IPS DF 19.7 (cell line): Measurements from ENCODE around the gene KIF25.
"Not testable (repeated sequence)": the region's sequence is repeated elsewhere in the genome, so short reads cannot be mapped to it uniquely, and the experiment has no call there.

Experiments
- DNase-seq: peaks from one replicate; pipeline ENCODE4 v3.0.0-alpha.2; 2013; ENCODE audit warnings: low read depth, low spot score

Gene KIF25

DNA sequence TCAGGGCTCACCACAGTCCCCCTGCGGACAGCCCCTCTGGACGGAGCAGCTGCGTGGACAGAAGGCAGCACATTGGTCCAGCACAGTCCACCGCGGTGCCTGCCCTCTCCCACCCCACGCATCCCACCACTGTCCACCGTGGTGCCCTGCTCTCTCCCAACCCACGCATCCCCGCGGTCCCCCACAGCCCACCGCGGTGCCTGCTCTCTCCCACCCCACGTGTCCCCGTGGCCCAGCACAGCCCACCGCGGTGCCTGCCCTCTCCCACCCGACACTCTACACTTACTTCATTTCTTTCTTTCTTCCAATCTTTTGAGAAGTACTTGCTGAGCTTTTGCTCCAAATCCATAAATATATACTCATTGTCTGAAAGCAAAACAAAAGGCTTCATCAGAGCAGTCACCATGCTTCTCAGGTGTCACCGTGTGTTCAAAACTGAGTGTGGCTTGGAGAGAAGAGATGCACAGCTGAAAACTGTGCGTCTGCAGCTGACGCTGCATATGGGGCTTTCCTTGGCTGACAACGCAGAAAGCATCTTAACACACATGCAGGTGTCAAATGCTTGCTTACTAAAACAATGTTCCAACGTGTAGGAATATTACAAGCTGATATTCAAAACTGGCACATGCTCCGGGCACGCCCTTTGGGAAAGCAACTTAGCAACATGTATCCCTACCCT is 69.7 kb downstream of the KIF25 start:
- no peak for DNase-seq

DNA sequence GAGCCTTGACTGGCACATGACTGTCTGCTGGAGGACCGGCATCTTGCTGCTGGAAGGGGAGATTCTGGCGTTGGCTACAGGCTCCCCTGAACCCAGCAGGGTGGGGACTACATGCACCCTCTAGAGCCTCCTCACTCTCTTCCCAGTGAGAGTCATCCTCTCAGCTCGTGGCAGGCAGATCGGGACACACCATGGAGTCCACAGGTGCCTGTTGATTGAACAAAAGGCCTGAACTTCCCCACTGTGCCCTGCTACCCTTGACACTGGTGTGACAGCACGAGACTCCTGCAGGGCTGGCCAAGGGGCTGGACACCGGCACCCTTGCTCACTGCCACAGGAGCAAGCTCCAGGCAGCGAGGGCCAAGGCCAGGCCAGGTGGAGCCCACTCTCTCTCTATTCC is 73.3 kb downstream of the KIF25 start:
- DNase-seq = no peak

GRCh38 chr6:168071620-168072019 is 74.1 kb downstream of the KIF25 start:
- no peak for DNase-seq

DNA sequence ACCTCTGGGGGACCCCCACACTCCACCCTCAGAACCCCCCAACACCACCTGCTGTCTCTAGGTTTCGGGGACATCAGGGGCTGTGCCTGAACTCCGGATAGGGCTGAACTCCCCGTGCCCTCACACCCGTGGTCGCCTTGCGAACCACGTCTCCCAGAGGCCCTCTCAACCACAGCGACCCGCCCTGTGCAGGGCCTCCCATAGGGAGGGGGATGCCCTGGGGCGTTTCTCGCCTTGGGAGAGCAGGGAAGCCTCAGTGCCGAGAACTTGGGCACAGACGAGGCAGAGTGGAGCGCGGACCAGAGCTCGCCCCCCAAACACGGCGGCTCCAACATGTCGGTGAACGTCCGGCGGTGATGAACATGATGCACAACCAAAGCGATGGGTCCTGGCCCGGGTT is 74.8 kb downstream of the KIF25 start:
- DNase-seq = no peak

DNA sequence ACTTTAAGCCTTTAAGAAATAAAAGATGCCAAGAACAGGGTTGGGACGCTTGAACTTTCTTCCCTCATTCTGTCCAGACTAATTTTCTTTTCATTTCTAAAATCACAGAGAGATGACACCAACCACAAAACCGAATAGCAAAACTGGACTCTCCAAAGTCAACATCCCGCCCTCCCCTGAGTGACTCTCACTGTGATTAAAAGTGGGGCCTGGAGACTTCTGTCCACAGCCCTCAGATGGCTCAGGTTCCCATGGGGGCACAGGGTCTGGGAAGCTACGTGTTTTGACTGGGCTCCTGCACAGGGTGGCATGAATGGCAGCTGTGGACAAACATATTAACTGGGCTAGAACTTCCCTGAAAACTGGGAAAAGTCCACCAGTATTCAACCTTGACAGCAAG is 75.3 kb downstream of the KIF25 start:
- DNase-seq = no peak

GRCh38 chr6:168073937-168074730 is 76.7 kb downstream of the KIF25 start:
- no peak for DNase-seq

DNA sequence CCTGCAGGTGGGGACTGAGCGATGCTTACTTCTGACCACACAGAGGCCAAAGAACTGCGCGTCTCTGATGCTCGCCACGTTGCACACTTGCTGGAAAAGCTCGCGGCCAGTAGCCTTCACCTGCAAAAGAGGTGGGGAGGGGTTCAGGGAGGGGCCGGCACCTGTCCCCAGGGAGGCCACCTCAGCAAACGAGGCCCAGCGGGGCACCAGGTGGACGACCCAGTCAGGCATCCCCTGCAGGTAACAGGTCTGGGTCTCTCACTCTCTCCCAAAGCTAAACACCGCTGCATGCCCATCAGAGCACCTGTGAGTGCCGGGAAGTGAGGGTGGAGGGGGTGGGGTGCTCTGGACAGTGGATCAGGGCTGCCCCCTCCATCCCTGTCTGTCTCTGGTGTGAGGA is 77.7 kb downstream of the KIF25 start:
- no peak for DNase-seq

- DNase-seq = no peak
Observed at GRCh38 chr6:168075787-168076202, 78.3 kb downstream of the KIF25 start.

DNA sequence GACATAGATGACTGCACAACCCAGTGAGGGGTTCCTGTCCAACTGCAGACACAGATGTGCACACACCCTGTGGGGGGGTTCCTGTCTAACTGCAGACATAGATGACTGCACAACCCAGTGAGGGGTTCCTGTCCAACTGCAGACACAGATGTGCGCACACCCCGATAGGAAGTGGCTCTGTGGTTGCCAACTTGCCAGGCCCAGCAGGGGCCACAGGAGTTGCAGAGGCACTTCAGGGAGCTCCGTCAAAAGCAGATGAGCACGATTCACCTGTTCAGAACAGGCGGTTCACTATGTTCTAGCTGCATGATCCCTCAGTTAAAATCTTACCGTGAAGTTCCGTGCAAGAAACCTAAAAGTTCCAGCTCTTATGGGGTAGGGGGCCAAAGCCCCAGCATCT is 79.9 kb downstream of the KIF25 start:
- DNase-seq = not testable (repeated sequence)

DNA sequence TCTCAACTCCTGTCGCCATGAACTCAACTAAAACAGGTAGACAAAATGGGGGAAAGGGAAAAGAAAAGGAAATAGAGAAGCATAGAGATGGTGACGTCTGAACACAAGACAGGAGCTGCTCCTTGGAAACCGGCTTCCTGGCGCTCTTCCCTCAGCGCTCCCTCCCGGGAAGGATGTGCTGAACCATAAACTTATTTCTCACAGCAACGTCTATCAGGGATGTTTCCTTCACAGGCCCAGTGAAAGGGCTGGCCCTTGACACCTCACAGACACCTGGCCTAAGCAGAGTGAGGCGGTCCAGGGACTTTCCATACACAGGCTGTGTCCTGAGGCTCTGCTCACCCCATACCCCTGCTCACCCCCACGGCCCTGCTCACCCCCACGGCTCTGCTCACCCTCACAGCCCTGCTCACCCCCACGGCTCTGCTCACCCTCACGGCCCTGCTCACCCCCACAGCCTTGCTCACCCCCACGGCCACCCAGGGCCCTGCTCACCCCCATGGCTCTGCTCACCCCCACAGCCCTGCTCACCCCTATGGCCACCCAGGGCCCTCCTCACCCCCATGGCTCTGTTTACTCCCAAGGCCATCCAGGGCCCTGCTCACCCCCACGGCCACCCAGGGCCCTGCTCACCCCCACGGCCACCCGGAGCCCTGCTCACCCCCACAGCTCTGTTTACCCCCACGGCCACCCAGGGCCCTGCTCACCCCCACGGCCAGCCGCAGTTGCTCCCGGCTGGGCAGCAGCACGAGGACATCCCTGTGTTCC is 80.9 kb downstream of the KIF25 start:
- DNase-seq = no peak

GRCh38 chr6:168078943-168079405 is 81.5 kb downstream of the KIF25 start, which contains the start of gene FRMD1:
Gene FRMD1 (minus strand): TSS chr6:168079212. CDS start chr6:168079094, 118 bp downstream.
- no peak for DNase-seq

- no peak for DNase-seq
Observed at GRCh38 chr6:168080393-168081077, 83.1 kb downstream of the KIF25 start.

GRCh38 chr6:168081858-168082546 is 84.5 kb downstream of the KIF25 start:
- DNase-seq = no peak

DNA sequence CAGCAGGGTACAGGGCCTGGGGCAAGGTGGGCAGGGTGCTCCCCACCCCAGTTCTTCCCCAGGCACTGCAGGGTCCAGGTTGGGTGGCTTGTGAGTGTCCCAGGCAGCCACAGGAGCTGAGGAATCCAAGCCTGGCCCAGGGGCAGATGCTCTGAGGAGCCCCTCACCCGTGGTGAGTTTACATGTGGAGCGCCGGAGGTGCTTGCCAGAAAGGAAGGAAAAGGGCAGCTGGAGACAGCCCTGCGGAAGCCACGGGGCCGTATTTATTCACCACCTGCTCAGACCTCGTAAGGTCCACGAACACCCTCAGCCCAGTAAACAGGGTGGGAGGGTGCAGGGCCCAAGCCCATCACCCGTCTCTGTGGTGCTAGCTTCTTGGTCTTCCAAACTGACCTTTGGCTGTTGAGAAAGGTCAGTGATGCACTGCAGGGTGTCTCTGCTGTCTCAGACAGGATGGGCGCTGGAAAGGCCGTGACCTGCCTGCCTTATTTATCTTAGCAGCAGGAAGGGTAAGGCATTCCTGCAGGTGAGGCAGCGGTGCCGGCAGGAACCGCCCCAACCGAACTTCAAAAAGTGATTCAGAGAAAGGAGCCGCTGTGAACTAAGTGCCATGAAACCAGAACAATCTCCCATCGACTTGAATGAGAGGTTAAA is 85.5 kb downstream of the KIF25 start:
- DNase-seq = no peak

DNA sequence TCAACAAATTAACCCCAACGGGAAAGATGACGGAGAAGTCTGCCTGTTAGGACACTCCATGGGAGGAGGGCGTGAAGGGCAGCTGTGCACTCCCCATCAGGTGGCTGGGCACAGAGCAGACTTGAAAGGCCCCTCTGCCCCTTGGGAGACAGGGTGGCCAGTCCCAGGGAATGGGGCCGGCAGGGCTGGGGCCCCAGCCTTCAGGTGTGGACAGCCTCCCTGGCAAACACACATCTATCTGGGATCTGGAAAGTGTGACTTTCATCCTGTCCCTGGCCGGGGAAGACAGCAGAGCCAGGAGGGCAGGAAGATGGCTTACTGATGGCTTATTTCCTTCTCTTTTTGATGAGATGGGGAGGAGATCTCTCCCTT is 86.0 kb downstream of the KIF25 start:
- DNase-seq = no peak

GRCh38 chr6:168084465-168085160 is 87.1 kb downstream of the KIF25 start:
- no peak for DNase-seq

DNA sequence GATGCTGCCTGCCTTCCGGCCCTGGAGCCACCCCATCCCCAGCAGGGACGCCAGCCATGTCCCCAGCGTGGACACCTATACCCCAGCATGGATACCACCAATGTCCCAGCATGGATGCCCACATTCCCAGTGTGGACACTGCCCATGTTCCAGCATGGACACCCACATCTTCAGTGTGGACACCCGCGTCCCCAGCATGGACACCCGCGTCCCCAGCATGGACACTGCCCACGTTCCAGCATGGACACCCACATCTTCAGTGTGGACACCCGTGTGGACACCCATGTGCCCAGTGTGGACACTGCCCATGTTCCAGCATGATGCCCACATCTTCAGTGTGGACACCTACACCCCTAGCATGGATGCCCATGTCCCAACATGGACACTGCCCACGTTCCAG is 88.6 kb downstream of the KIF25 start:
- DNase-seq = no peak

DNA sequence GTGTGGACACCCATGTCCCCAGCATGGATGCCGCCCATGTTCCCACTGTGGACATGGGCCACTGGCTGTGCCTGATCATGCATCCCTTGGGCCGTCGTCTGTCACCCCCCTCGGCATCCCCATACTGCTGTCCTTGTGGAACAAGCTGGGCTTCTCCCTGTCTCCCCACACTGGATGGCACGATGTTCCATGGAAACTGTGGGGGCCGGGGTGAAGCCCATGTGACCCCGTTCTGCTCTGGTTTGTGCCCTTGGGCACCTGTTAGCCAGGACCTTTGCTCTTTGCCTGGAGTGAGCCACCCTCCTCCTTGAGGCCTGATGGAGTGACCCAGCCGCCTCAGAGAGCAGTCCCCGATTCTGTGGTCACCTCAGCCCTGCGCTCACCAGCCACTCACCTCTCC is 89.1 kb downstream of the KIF25 start:
- no peak for DNase-seq

GRCh38 chr6:168087436-168088160 is 90.1 kb downstream of the KIF25 start:
- no peak for DNase-seq
